Hepatocyte (in vitro differentiated cells): ENCODE results near the gene SWAP70. TPM values are rescaled to one million over a fixed set of nuclear protein-coding genes. Genes with fewer than 3 reads are reported as not detected.

Experiments
- DNase-seq: peaks from one replicate; pipeline ENCODE4 v3.0.0-alpha.2; 2016; ENCODE audit warnings: low spot score
- H2AFZ ChIP-seq: fragments of 200-600 bp; sonication (generic); 2 replicates; pipeline ENCODE4 v1.6.0; 2016; ENCODE audit warnings: antibody characterized with exemption, mild to moderate bottlenecking
- H3K27ac ChIP-seq: fragments of 200-600 bp; sonication (generic); 2 replicates; pipeline ENCODE4 v1.5.1; 2016; ENCODE audit warnings: mild to moderate bottlenecking
- H3K27me3 ChIP-seq: fragments of 200-600 bp; sonication (generic); 2 replicates; pipeline ENCODE4 v1.6.1; 2016
- H3K36me3 ChIP-seq: fragments of 200-600 bp; sonication (generic); replicated peaks from 2 replicates; pipeline ENCODE4 v1.5.1; 2016; ENCODE audit warnings: low read depth; ENCODE audit not compliant: insufficient read depth
- H3K4me1 ChIP-seq: fragments of 200-600 bp; sonication (generic); 2 replicates; pipeline ENCODE4 v1.5.1; 2016; ENCODE audit warnings: mild to moderate bottlenecking, moderate library complexity; ENCODE audit not compliant: insufficient read depth
- H3K4me2 ChIP-seq: fragments of 200-600 bp; sonication (generic); 2 replicates; pipeline ENCODE4 v1.6.0; 2016
- H3K4me3 ChIP-seq: fragments of 200-600 bp; sonication (generic); 2 replicates; pipeline ENCODE4 v1.5.1; 2016; ENCODE audit warnings: mild to moderate bottlenecking
- H3K79me2 ChIP-seq: fragments of 200-600 bp; sonication (generic); 2 replicates; pipeline ENCODE4 v1.6.0; 2017; ENCODE audit warnings: mild to moderate bottlenecking
- H3K9me2 ChIP-seq: fragments of 200-600 bp; sonication (generic); replicated peaks from 2 replicates; pipeline ENCODE4 v1.6.0; 2017; ENCODE audit warnings: mild to moderate bottlenecking; ENCODE audit not compliant: insufficient read depth
- H3K9me3 ChIP-seq: fragments of 200-600 bp; sonication (generic); 2 replicates; pipeline ENCODE4 v1.5.1; 2016; ENCODE audit warnings: low read depth, mild to moderate bottlenecking
- H4K20me1 ChIP-seq: fragments of 200-600 bp; sonication (generic); 2 replicates; pipeline ENCODE4 v1.6.0; 2016; ENCODE audit warnings: mild to moderate bottlenecking; ENCODE audit not compliant: insufficient read depth, poor library complexity, severe bottlenecking
- CTCF ChIP-seq: fragments of 200-600 bp; sonication (generic); IDR thresholded peaks from 2 replicates; pipeline ENCODE4 v1.5.1; 2016; ENCODE audit warnings: antibody characterized with exemption, mild to moderate bottlenecking; ENCODE audit not compliant: poor library complexity
- EZH2 ChIP-seq: fragments of 200-600 bp; sonication (generic); IDR thresholded peaks from 2 replicates; pipeline ENCODE4 v1.6.1; 2016; ENCODE audit warnings: antibody characterized with exemption, mild to moderate bottlenecking, borderline replicate concordance
- EZH2phosphoT487 ChIP-seq: fragments of 200-600 bp; sonication (generic); IDR thresholded peaks from one replicate; pipeline ENCODE4 v1.6.1; 2018; ENCODE audit warnings: antibody characterized with exemption, mild to moderate bottlenecking, low read depth, moderate library complexity; ENCODE audit not compliant: unreplicated experiment, severe bottlenecking
- WGBS: methylation state at CpG from one replicate; pipeline ENCODE4 v1.1.6; 2016; ENCODE audit warnings: low lambda C conversion rate; ENCODE audit errors: missing lambda C conversion rate; 5-methylcytosine and 5-hydroxymethylcytosine counted together
- polyA plus RNA-seq: library from polyadenylated mRNA; unstranded; fragments of >200 nt; fragmentation: Nextera tagmentation; extraction: Ambion mirVana; gene quantifications from 2 replicates; pipeline ENCODE4 v1.2.1, GENCODE V29; 2016
- total RNA-seq: library from RNA; depleted of rRNA; stranded (reverse); fragments of >200 nt; gene quantifications from 2 replicates; pipeline ENCODE4 v1.2.3, GENCODE V29; 2014

The SWAP70 gene
- total and polyA plus RNA-seq, 2 experiments from 2014 or later: 15.6 to 17.3 TPM

GRCh38 chr11:9700105-9700801 lies 36.4 kb downstream of the SWAP70 start:
- peaks cover 4% of the 10 kb centered on the region for H3K79me2 ChIP-seq
- no peaks in the 10 kb centered on the region for H3K4me1 ChIP-seq
- H3K27me3 ChIP-seq: no peaks in the 10 kb centered on the region
- no peaks in the 10 kb centered on the region for H4K20me1 ChIP-seq
- no peaks in the 10 kb centered on the region for H3K9me3 ChIP-seq
- no peaks in the 10 kb centered on the region for H3K9me2 ChIP-seq
- no peak for DNase-seq
- H3K36me3 ChIP-seq: no peaks in the 10 kb centered on the region
- TF ChIP-seq CTCF (no peak), EZH2phosphoT487 (no peak), EZH2 (no peak)
- no peak overlapping the region for H3K27ac ChIP-seq
- H2AFZ ChIP-seq: no peak overlapping the region
- 71% methylated on average over 2 of the region's 2 CpGs for WGBS
- H3K4me2 ChIP-seq: no peak overlapping the region
- no peak overlapping the region for H3K4me3 ChIP-seq

GRCh38 chr11:9701799-9702198 lies 37.9 kb downstream of the SWAP70 start:
- Histone ChIP-seq H3K4me1 (no peaks in the 10 kb centered on the region), H3K4me3 (no peak overlapping the region), H3K4me2 (no peak overlapping the region), H3K9me3 (no peaks in the 10 kb centered on the region), H3K9me2 (no peaks in the 10 kb centered on the region), H3K79me2 (peaks cover 10% of the 10 kb centered on the region), H3K27me3 (no peaks in the 10 kb centered on the region), H4K20me1 (no peaks in the 10 kb centered on the region), H2AFZ (no peak overlapping the region), H3K36me3 (no peaks in the 10 kb centered on the region), H3K27ac (no peak overlapping the region)
- WGBS: 97% methylated on average over 1 of the region's 1 CpG
- no peak for TF ChIP-seq EZH2
- no peak for TF ChIP-seq CTCF
- no peak for TF ChIP-seq EZH2phosphoT487
- no peak for DNase-seq

- DNase-seq: no peak
- Histone ChIP-seq H4K20me1 (no peaks in the 10 kb centered on the region), H3K4me2 (no peak overlapping the region), H3K4me3 (no peak overlapping the region), H2AFZ (no peak overlapping the region), H3K27ac (no peak overlapping the region), H3K79me2 (peaks cover 24% of the 10 kb centered on the region), H3K9me3 (no peaks in the 10 kb centered on the region), H3K27me3 (no peaks in the 10 kb centered on the region), H3K9me2 (no peaks in the 10 kb centered on the region), H3K4me1 (no peaks in the 10 kb centered on the region), H3K36me3 (no peaks in the 10 kb centered on the region)
- TF ChIP-seq EZH2phosphoT487: no peak
- TF ChIP-seq CTCF: no peak
- no peak for TF ChIP-seq EZH2
- WGBS: 81% methylated on average over 6 of the region's 6 CpGs
These were observed 39.4 kb downstream of the SWAP70 start for GRCh38 chr11:9703280-9703679.
